SH-SY5Y (cell line): ENCODE data around the gene CHMP4A.

ENCODE experiments used
- GATA2 ChIP-seq: IDR thresholded peaks from 2 replicates; pipeline ENCODE4 v1.6.1; 2011; ENCODE audit warnings: mild to moderate bottlenecking, low read depth, low read length
- GATA3 ChIP-seq: IDR thresholded peaks from 2 replicates; pipeline ENCODE4 v1.6.1; 2011; ENCODE audit warnings: low read depth, mild to moderate bottlenecking, low read length, moderate library complexity

GRCh38 chr14:24190416-24190815 lies 22.9 kb downstream of the CHMP4A start:
- TF ChIP-seq GATA3 = no peak
- TF ChIP-seq GATA2 = no peak
